Osteocyte (in vitro differentiated cells): ENCODE results near the gene FBN3. TPM values are rescaled to one million over a fixed set of nuclear protein-coding genes. Genes with fewer than 3 reads are reported as not detected.

Source experiments
- DNase-seq: peaks from one replicate; pipeline ENCODE4 v3.0.0; 2021; ENCODE audit warnings: mixed read lengths; ENCODE audit not compliant: unreplicated experiment; ENCODE audit errors: extremely low spot score
- H3K27ac Mint-ChIP-seq: one replicate; pipeline ENCODE4 v1.8.0; 2021; ENCODE audit warnings: mild to moderate bottlenecking, mixed read lengths; ENCODE audit not compliant: unreplicated experiment
- H3K27me3 Mint-ChIP-seq: one replicate; pipeline ENCODE4 v1.8.0; 2021; ENCODE audit warnings: mixed read lengths; ENCODE audit not compliant: unreplicated experiment
- H3K36me3 Mint-ChIP-seq: one replicate; pipeline ENCODE4 v1.8.0; 2021; ENCODE audit warnings: mixed read lengths; ENCODE audit not compliant: unreplicated experiment
- H3K4me1 Mint-ChIP-seq: one replicate; pipeline ENCODE4 v1.8.0; 2021; ENCODE audit warnings: mixed read lengths; ENCODE audit not compliant: unreplicated experiment
- H3K4me3 Mint-ChIP-seq: one replicate; pipeline ENCODE4 v1.8.0; 2021; ENCODE audit warnings: mild to moderate bottlenecking, moderate library complexity, mixed read lengths; ENCODE audit not compliant: unreplicated experiment
- H3K9me3 Mint-ChIP-seq: one replicate; pipeline ENCODE4 v1.8.0; 2021; ENCODE audit warnings: mixed read lengths; ENCODE audit not compliant: unreplicated experiment
- CTCF ChIP-seq: fragments of 200-600 bp; sonication (generic); IDR thresholded peaks from 2 replicates; pipeline ENCODE4 v1.5.0; 2021; ENCODE audit warnings: antibody characterized with exemption, mild to moderate bottlenecking, moderate library complexity
- total RNA-seq: library from RNA; stranded (reverse); gene quantifications from 2 replicates; pipeline ENCODE4 v1.2.1, GENCODE V29; 2021

FBN3 gene
- total RNA-seq, 1 donor from 2014 or later, result 0.19 TPM

- H3K27me3 Mint-ChIP-seq, result peaks cover 49% of the 10 kb centered on the region
- peaks cover 13% of the 10 kb centered on the region for H3K4me1 Mint-ChIP-seq
- no peak overlapping the region for H3K27ac Mint-ChIP-seq
- no peak for TF ChIP-seq CTCF
- H3K9me3 Mint-ChIP-seq, result no peaks in the 10 kb centered on the region
- no peaks in the 10 kb centered on the region for H3K36me3 Mint-ChIP-seq
- no peak for DNase-seq
- H3K4me3 Mint-ChIP-seq, result peak overlapping the region; percentile 53
Observed at GRCh38 chr19:8148410-8149260, 757 bp downstream of the FBN3 start.

DNA sequence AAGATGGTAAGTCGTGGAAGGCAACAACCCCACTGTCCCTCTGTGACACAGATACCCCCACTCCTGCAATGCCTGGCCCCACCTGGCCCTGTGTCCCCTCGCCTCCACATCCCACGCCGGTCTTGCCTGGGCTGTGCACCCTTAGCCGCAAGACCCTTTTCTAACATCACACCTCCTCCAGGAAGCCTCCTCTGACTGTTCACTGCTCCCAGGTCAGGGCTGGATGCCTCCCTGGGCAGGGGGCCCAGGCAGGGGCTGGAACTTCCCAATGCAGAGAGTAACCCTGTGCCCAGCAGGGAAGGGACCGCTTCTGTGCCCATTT is 1.3 kb downstream of the FBN3 start:
- no peak for DNase-seq
- no peak overlapping the region for H3K27ac Mint-ChIP-seq
- H3K4me1 Mint-ChIP-seq, result peaks cover 19% of the 10 kb centered on the region
- H3K36me3 Mint-ChIP-seq, result no peaks in the 10 kb centered on the region
- no peak overlapping the region for H3K4me3 Mint-ChIP-seq
- H3K27me3 Mint-ChIP-seq, result peaks cover 46% of the 10 kb centered on the region
- no peak for TF ChIP-seq CTCF
- H3K9me3 Mint-ChIP-seq, result no peaks in the 10 kb centered on the region

GRCh38 chr19:8147582-8147978 is 1.8 kb downstream of the FBN3 start:
- no peak for DNase-seq
- Mint-ChIP-seq H3K9me3 (no peaks in the 10 kb centered on the region), H3K27ac (no peak overlapping the region), H3K27me3 (peaks cover 46% of the 10 kb centered on the region), H3K36me3 (no peaks in the 10 kb centered on the region), H3K4me3 (no peak overlapping the region), H3K4me1 (peaks cover 23% of the 10 kb centered on the region)
- no peak for TF ChIP-seq CTCF

DNA sequence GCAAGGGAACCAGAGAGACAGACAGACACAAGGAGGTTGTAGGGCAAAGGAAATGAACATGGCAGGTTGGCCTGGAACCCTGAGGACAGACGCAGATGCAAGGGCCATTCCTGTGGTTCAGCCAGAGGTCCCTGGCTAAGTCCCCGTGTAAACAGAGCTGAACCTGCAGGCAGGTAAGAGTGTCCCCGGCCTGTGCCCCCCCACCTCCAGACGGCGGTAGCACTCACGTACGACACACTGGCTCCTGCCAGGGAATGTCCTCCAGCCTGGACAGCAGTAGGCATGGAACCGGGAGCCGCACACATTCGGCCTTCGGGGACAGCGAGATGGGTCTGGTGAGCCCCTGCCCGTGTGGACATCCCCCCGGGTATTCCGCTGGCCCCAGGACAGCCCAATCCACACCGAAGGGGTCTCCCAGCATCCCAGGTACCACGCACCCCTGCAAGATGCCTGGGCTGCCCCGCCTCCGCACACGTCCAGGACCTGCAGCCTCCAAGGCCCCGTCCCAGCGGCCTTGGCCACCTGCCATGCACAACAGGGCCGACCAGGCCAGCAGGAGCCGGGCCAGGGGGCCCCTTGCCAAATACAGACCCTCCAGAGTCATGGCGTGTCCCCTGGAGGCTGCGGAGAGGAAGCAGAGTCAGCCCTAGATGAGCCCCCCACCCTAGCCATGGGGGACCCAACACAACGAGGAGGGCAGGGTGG is 2.4 kb downstream of the FBN3 start:
- H3K27me3 Mint-ChIP-seq, result peaks cover 46% of the 10 kb centered on the region
- no peak for TF ChIP-seq CTCF
- no peaks in the 10 kb centered on the region for H3K9me3 Mint-ChIP-seq
- no peak overlapping the region for H3K27ac Mint-ChIP-seq
- H3K4me3 Mint-ChIP-seq, result no peak overlapping the region
- peaks cover 29% of the 10 kb centered on the region for H3K4me1 Mint-ChIP-seq
- no peak for DNase-seq
- H3K36me3 Mint-ChIP-seq, result no peaks in the 10 kb centered on the region

- DNase-seq, result no peak
- H3K9me3 Mint-ChIP-seq, result no peaks in the 10 kb centered on the region
- no peak for TF ChIP-seq CTCF
- no peak overlapping the region for H3K27ac Mint-ChIP-seq
- no peaks in the 10 kb centered on the region for H3K36me3 Mint-ChIP-seq
- peaks cover 36% of the 10 kb centered on the region for H3K4me1 Mint-ChIP-seq
- peaks cover 23% of the 10 kb centered on the region for H3K27me3 Mint-ChIP-seq
- no peak overlapping the region for H3K4me3 Mint-ChIP-seq
Observed at GRCh38 chr19:8144273-8144995, 5.0 kb downstream of the FBN3 start.
